Ectodermal cell (in vitro differentiated cells): ENCODE measurements around the gene PSMB11.

Source experiments
- H3K27ac ChIP-seq: 2 replicates; pipeline ENCODE4 v1.7.0; 2013; ENCODE audit warnings: mild to moderate bottlenecking, low read depth, low read length; ENCODE audit not compliant: insufficient read depth, poor library complexity, severe bottlenecking
- H3K27me3 ChIP-seq: 2 replicates; pipeline ENCODE4 v1.7.0; 2013; ENCODE audit warnings: mild to moderate bottlenecking, low read length; ENCODE audit not compliant: insufficient read depth, control insufficient read depth, poor library complexity, severe bottlenecking
- H3K36me3 ChIP-seq: one replicate; pipeline ENCODE4 v1.7.0; 2013; ENCODE audit warnings: low read length; ENCODE audit not compliant: control insufficient read depth, insufficient read depth
- H3K4me1 ChIP-seq: one replicate; pipeline ENCODE4 v1.7.0; 2013; ENCODE audit warnings: low read length; ENCODE audit not compliant: control insufficient read depth, insufficient read depth
- H3K4me3 ChIP-seq: 2 replicates; pipeline ENCODE4 v1.7.0; 2013; ENCODE audit warnings: low read depth, low read length, control low read depth; ENCODE audit not compliant: insufficient read depth
- H3K9me3 ChIP-seq: 2 replicates; pipeline ENCODE4 v1.7.0; 2013; ENCODE audit warnings: mild to moderate bottlenecking, low read length, moderate library complexity; ENCODE audit not compliant: control insufficient read depth
- WGBS, 2 experiments: methylation state at CpG; one replicate each; pipeline ENCODE4 v1.1.7; 2013; ENCODE audit warnings: missing lambda C conversion rate in 2 of 2; 5-methylcytosine and 5-hydroxymethylcytosine counted together

PSMB11 gene

DNA sequence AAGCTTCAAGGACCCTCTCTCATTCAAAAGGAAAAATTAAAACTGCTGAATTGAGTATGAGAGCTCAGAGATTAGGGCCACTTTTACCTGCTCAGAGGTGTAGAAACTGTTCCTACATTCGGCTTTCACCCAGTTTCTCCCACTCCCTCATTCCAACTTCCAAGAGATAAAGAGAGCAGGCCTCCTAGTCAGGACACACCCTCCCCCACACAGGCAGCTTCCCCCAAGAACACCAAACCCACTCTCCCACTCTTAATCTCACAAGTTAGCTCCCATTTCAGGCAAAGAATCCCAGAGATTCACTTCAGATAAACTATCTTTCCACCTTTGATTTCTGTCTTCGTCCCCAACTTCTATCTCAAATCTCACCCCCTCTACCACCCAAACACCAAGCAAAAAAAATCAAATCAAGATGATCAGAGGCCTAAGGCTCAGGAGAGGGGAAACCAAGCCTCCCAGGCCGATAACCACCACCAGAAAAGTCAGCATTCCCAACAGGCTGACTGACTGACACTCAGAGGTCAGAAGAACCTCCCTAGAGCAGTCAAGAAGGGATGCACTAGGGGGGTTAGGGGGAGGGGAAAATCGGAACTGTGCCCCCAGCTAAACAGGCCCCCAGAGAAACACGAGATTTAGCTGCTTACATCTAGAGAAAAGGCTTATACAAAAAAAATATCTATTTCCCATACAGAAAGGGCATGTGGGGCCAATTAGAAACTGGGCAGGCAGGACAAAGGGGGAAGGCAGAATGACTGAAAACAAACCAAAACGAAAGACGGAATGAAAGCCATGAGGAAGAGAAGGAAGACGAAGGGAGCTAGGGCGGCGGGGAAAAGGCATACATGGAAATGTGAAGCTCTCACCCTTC lies 28.5 kb downstream of the PSMB11 start:
- Histone ChIP-seq H3K4me3 (peak overlapping the region; percentile 63), H3K27ac (peak overlapping the region; percentile 64), H3K9me3 (no peaks in the 10 kb centered on the region), H3K4me1 (peaks cover 40% of the 10 kb centered on the region), H3K27me3 (no peaks in the 10 kb centered on the region), H3K36me3 (peaks cover 32% of the 10 kb centered on the region)
- WGBS, 2 experiments: 7 to 11% methylated on average over 9 to 10 of the region's 10 CpGs

DNA sequence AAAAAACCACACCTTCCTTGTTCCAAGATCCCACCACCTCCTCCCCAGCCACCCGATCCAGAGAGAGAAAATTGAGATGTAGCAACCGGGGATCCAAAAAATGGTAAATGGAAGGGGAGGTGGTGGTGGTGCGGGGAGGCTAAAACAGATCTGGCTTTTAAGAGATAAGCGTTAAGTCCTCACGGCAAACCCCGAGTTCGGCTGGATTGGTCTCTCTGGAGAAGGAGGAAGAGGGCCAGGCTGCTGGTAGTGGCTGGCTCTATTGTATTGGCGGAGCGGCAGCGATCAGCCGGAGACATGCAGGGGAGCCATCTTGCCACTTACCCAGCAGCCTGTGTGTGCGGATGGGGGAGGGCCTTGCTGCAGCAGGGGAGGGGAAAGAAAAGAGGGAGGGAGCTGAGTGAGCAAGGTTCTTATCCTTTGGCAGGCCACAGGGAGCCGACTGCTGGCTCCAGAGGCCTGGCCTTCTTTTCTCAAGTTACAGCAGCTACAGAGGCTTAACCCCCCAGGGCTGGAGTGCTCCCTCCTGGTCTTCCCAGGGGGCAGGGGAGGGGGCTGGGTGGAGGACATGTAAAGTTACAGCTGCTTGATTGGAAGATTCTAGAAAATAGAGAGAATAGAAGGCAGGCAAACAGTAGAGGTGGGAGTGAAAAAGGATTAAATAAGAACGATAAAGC lies 29.4 kb downstream of the PSMB11 start:
- Histone ChIP-seq H3K36me3 (peaks cover 33% of the 10 kb centered on the region), H3K4me1 (peaks cover 37% of the 10 kb centered on the region), H3K4me3 (peak overlapping the region; percentile 63), H3K27me3 (no peaks in the 10 kb centered on the region), H3K27ac (peak overlapping the region; percentile 79), H3K9me3 (no peaks in the 10 kb centered on the region)
- WGBS, 2 experiments: 2 to 3% methylated on average over 13 to 14 of the region's 14 CpGs

DNA sequence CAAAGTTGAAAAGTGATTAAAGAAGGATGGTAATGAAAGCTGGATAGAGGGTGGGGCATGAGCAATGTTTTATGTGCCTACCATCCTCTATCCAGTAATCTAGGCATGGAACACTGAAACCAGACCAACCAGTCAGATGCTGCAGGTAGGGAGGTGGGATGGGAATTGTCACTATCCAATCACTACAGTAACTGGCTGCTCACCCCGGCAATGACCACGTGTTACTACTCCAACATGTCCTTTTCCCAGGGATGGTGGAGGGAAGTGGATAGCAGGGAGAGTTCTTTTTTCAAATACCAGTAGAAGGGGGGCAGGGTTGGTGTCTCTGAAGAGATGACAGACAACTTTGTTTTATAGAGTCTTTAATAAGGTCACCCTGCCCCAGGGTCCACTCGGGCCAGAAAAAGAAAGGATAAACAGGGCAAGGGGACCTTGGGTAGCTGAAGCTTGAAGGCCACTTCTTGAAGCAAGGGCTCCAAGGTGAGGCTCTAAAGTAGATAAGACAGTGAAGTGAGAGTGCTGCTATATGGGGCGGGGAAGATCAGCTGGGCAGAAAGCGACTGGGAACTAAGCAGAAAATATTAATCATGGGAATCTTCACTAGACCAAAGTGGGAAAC lies 30.0 kb downstream of the PSMB11 start:
- Histone ChIP-seq H3K4me1 (peaks cover 35% of the 10 kb centered on the region), H3K9me3 (no peaks in the 10 kb centered on the region), H3K4me3 (peak overlapping the region; percentile 63), H3K27me3 (no peaks in the 10 kb centered on the region), H3K36me3 (peaks cover 34% of the 10 kb centered on the region), H3K27ac (peak overlapping the region; percentile 74)
- whole genome bisulfite sequencing, 2 experiments: 58 to 88% methylated on average over 3 to 5 of the region's 5 CpGs

DNA sequence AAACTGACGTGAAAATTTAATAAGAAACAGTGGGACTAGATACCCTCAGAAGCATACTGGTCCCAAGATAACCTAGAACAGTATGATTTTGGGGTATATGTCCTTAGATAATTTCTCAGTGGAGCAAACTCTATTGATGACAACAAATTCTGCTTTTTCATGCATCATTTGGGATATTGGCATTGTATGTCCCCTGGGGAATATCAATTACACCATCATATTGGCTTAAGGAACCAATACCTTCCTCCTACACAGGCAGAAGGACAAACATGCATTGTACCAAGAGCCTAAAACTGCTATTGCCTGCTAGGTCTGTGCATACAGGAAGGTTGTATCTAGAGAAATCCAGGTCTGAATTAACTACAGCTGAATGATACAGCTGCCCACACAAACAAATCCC lies 32.9 kb downstream of the PSMB11 start:
- Histone ChIP-seq H3K36me3 (peaks cover 38% of the 10 kb centered on the region), H3K27ac (no peak overlapping the region), H3K4me3 (no peak overlapping the region), H3K27me3 (no peaks in the 10 kb centered on the region), H3K4me1 (peaks cover 9% of the 10 kb centered on the region), H3K9me3 (no peaks in the 10 kb centered on the region)
- WGBS, 2 experiments: 95 to 100% methylated on average over 1 of the region's 1 CpG

DNA sequence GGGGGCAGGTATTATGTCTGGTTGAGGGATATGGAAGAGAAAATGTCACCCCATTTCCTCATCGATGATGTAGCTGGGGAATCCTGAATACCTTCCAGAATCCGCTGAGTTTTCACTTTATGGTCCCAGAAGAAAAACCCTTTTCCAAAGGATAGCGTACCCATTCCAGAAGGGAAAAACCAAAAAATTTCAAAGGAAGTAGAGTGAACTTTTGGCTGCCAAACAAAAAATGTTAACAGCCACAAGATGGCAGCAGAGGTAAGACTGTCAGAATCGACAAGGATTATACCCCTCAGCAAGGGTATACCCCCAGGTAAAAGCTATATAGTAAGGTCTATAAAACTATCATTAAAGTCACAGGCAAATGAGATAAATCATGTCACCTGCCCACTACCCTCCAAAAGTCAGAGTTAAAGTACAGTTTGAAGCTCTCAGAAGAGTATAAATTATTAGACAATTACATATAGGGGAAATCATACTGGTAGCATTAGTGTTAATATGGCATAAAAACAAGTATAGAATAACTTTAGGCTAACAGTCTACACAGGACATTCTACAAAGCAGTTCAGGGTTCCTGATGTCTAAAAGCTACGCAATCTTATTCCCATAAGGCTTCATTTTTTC lies 34.9 kb downstream of the PSMB11 start:
- Histone ChIP-seq H3K27ac (no peak overlapping the region), H3K36me3 (peaks cover 57% of the 10 kb centered on the region), H3K27me3 (no peaks in the 10 kb centered on the region), H3K4me1 (peaks cover 5% of the 10 kb centered on the region), H3K9me3 (no peaks in the 10 kb centered on the region), H3K4me3 (no peak overlapping the region)
- WGBS, 2 experiments: 88 to 92% methylated on average over 4 to 5 of the region's 5 CpGs

DNA sequence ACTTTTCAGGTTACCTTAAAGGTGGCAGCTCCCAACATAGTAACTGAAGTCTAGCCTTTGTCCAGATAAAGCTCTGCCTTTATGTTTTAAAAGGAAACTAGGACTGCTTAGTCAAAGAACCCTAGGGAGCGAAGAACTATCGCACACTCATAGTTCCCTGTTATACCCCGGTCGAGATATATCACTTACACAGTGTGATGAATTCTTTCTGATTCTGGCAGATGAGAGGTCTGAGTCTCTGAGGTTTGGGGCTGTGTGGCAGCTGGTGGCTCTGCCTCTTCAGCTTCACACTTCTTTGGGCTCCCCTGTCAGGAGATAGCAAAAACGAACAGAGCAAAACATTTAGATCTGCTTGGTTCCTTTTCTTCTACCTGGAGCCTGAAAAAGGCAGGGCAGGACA lies 36.0 kb downstream of the PSMB11 start:
- WGBS, 2 experiments: 97 to 98% methylated on average over 5 of the region's 5 CpGs
- Histone ChIP-seq H3K36me3 (peaks cover 63% of the 10 kb centered on the region), H3K9me3 (no peaks in the 10 kb centered on the region), H3K27me3 (no peaks in the 10 kb centered on the region), H3K27ac (no peak overlapping the region), H3K4me1 (no peaks in the 10 kb centered on the region), H3K4me3 (no peak overlapping the region)

DNA sequence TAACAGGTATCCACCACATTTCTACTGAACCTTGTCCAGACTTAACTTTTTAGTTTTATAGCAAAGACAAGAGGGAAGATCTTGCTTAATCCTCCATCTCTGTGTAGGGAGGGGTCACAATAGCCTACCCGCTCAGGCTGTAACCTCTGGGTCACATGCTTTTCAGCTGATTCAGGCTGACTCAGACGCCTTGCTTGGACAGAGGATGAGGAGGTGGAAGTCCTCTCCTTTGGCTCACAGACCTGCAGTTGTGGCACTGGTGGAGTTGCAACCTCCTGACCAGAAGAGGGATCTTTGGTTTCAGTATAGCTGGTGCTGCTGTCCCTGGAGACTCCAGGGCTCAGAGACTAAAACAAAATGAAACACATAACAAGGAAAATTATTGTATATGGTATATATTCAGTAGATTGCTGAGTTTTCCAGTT lies 36.7 kb downstream of the PSMB11 start:
- H3K36me3 ChIP-seq: peaks cover 59% of the 10 kb centered on the region
- no peak overlapping the region for H3K27ac ChIP-seq
- no peaks in the 10 kb centered on the region for H3K9me3 ChIP-seq
- H3K27me3 ChIP-seq: no peaks in the 10 kb centered on the region
- H3K4me1 ChIP-seq: no peaks in the 10 kb centered on the region
- no peak overlapping the region for H3K4me3 ChIP-seq
- 81 to 87% methylated on average over 2 of the region's 2 CpGs for WGBS, 2 experiments

DNA sequence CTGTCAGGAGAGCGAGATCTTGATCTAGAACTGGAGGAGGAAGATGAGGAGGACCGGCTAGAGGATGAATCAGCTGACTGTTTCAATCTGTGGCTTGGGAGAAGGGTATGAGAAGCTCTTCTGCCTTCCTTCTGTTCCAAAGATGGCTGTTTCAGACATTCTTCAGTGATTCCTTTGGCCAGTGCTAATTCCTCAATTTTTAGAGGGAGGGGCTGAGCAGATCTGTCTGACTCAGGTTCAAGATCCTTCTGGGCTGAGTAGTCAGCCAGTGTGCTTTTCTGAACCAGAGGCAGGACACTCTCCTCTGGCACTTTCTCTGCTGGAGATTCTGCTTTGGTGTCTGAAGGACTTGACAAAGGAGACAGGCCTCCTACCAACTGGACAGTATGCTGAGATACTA lies 37.7 kb downstream of the PSMB11 start:
- peaks cover 65% of the 10 kb centered on the region for H3K36me3 ChIP-seq
- 98 to 99% methylated on average over 2 of the region's 2 CpGs for WGBS, 2 experiments
- no peak overlapping the region for H3K27ac ChIP-seq
- H3K4me1 ChIP-seq: no peaks in the 10 kb centered on the region
- no peaks in the 10 kb centered on the region for H3K27me3 ChIP-seq
- H3K4me3 ChIP-seq: no peak overlapping the region
- no peaks in the 10 kb centered on the region for H3K9me3 ChIP-seq

DNA sequence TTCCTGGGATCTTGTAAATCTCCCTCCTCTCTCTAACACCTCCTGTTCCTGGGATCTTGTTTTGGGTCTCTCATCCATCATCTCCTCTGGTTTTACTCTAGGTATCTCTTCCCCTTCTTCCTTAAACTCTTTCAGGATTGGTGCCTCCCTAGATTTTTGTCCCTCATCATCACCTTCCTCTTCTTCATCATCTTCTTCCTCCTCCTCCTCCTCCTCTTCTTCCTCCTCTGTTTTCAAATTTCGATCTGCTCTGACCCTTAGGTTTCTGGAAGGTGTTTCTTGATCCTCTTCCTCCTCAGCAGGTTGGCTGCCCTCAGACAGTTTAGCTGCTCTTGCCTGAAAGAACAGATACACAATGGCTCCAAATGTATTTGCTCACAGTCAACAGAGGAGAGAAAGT lies 38.5 kb downstream of the PSMB11 start:
- no peaks in the 10 kb centered on the region for H3K4me1 ChIP-seq
- 89 to 97% methylated on average over 1 of the region's 1 CpG for WGBS, 2 experiments
- H3K36me3 ChIP-seq: peaks cover 70% of the 10 kb centered on the region
- H3K27me3 ChIP-seq: no peaks in the 10 kb centered on the region
- H3K4me3 ChIP-seq: no peak overlapping the region
- H3K9me3 ChIP-seq: no peaks in the 10 kb centered on the region
- no peak overlapping the region for H3K27ac ChIP-seq

DNA sequence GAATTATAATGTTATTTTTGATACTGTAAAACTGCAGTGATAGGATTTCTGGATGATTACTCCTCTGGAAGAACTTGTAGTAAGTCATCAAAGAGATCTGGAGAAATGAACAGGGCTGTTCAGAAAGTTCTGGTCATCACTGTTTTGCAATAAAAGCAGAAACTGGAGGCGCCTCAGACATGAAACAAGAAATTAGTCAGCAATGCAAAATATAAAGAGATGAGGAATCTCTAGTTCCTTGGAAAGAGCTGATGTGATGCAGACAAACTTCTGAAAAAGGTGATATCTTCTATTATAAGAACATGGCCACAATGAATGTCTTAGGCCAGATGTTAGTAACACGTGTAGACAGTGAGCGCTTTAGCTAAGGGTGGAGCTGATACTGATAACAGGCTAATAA lies 43.4 kb downstream of the PSMB11 start:
- H3K4me3 ChIP-seq: no peak overlapping the region
- H3K27me3 ChIP-seq: no peaks in the 10 kb centered on the region
- no peaks in the 10 kb centered on the region for H3K9me3 ChIP-seq
- 96 to 98% methylated on average over 3 of the region's 3 CpGs for WGBS, 2 experiments
- H3K4me1 ChIP-seq: no peaks in the 10 kb centered on the region
- no peak overlapping the region for H3K27ac ChIP-seq
- H3K36me3 ChIP-seq: peaks cover 74% of the 10 kb centered on the region
